ENCODE data around the gene C16orf46.

C16orf46 gene

GRCh38 chr16:81096715-81097208 lies 19.7 kb upstream of the C16orf46 start:
- DNase-seq (ENCODE audit: extremely low spot score), result no peak
- ChIA-PET POLR2A (no interaction called here), CTCF (interaction anchor here (0.7 kb wide), 1 partner anchor 61 kb away, joined by 3 read pairs; the partner anchor contains the start of gene ATMIN)
- no peak for TF ChIP-seq CTCF (IDR thresholded peaks at IDR 0.05; ENCODE audit: control extremely low read depth, extremely low read depth, low read depth, missing control alignments)

DNA sequence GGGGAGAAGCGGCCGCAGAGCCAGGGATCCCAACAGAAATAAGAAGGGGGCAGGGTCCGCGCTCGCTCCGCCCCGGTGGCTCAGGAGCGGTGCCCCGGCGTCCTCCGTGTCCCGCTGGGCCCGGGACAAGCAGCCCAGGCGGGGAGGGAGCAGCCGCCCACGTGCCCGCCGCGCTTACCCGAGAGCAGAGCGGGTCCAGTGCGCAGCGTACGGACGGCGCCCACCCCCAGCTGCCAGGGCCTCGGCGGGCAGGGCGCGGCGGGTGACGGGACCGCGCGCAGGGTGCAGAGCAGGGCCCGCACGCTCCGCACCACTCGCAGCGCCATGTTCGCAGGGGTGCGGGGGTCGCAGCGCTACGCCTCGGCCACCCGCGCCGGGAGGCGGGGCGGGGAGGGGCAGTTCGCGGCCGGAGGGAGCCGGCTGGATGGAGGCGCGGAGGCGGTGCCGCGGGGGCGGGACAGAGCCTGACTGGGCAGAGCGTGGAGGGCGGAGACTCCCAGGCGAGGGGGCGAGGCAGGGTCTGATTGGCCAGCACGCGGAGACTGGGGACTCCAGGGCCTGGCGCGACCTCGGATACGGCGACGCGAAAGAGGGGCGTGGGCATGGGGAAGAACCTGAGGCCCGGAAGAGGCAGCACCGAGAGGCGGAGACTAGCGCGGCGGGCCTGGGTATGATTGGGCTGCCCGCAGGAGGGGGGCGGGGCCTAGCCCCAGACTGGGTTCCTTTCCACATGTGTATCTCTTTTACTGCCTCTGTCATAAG lies 19.1 kb upstream of the C16orf46 start, which contains the start of gene GCSH:
TSS of gene GCSH (minus strand) at position 443 of the 762 bp plus-strand sequence. CDS start at position 326, 117 bp downstream.
- ChIA-PET CTCF (interaction anchor here (0.7 kb wide), 1 partner anchor 60 kb away, joined by 3 read pairs; the partner anchor contains the start of gene ATMIN), POLR2A (no interaction called here)
- no peak for TF ChIP-seq CTCF (IDR thresholded peaks at IDR 0.05; ENCODE audit: control extremely low read depth, extremely low read depth, low read depth, missing control alignments)
- DNase-seq (ENCODE audit: extremely low spot score), result peak; percentile 98

GRCh38 chr16:81095653-81095952 lies 18.6 kb upstream of the C16orf46 start:
- DNase-seq (ENCODE audit: extremely low spot score), result no peak
- CTCF ChIA-PET, result interaction anchor here (1.9 kb wide), 1 partner anchor 60 kb away, joined by 9 read pairs; the partner anchor contains the start of gene ATMIN
- POLR2A ChIA-PET, result no interaction called here
- no peak for TF ChIP-seq CTCF (IDR thresholded peaks at IDR 0.05; ENCODE audit: control extremely low read depth, extremely low read depth, low read depth, missing control alignments)

DNA sequence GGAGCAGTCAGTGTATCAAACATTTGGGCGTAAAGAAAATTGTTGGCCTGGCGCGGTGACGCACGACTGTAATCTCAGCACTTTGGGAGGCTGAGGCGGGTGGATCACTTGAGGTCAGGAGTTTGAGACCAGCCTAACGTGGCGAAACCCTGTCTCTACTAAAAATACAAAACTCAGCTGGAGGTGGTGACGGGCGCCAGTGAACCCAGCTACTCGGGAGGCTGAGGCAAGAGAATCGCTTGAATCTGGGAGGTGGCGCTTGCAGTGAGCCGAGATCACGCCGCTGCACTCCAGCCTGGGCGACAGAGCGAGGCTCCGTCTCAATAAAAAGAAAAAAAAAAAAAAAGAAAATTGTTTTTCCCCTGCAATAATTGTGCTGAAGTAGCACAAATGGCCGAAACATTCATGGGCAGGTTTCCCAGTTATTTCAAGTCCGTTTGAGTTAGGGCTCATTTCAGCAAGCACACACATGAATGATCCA lies 17.8 kb upstream of the C16orf46 start:
- DNase-seq (ENCODE audit: extremely low spot score), result no peak
- TF ChIP-seq CTCF (IDR thresholded peaks at IDR 0.05; ENCODE audit: control extremely low read depth, extremely low read depth, low read depth, missing control alignments), result no peak
- CTCF ChIA-PET, result interaction anchor here (0.9 to 1.9 kb wide), 2 partner anchors 18 to 59 kb away, joined by 4 to 9 read pairs; partner anchors contain the start of genes ATMIN and C16orf46
- POLR2A ChIA-PET, result no interaction called here

DNA sequence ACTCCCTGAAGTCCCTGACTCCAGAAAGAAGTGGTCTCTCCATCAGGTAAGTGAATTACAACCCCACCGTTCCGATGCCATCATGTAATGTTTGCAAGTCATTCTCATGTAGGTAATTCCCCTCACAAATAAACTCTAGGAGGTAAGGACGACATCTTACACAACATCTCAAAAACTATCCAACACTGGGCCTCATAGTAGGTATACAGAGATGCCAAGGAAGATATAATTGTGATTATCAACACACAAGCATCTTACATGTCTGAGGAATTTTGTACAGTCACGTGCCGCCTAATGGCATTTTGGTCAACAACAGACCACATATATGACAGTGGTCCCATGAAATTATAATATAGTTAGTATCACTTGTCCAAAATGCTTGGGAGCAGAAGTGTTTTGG lies 11.8 kb upstream of the C16orf46 start:
- POLR2A ChIA-PET, result no interaction called here

DNA sequence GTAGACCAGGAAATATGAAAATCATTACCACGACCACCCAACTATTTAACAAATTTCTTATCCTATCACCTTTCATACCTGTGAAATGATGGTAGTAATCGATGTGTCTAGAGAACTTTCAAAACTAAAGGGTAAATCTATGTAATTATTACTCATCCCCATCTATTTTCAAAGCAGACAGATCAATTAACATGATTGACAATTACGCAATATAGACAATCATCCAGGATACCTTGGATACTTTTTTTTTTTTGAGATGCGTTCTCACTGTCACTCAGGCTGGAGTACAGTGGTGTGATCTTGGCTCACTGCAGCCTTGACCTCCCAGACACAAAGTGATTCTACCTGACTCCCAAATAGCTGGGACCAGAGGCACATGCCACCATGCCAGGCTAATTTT lies 4.0 kb upstream of the C16orf46 start:
- CTCF ChIA-PET, result interaction anchor here (0.7 kb wide), 1 partner anchor 12 kb away, joined by 3 read pairs; no protein-coding TSS in a partner anchor
- POLR2A ChIA-PET, result no interaction called here
- TF ChIP-seq CTCF (IDR thresholded peaks at IDR 0.05; ENCODE audit: control extremely low read depth, extremely low read depth, low read depth, missing control alignments), result no peak

More for the DNA sequence above, 11.8 kb upstream of the C16orf46 start:
- CTCF ChIA-PET, result interaction anchor here (1.1 to 1.6 kb wide), 2 partner anchors 11 to 114 kb away, joined by 3 to 4 read pairs; no protein-coding TSS in a partner anchor
- no peak for TF ChIP-seq CTCF (IDR thresholded peaks at IDR 0.05; ENCODE audit: control extremely low read depth, extremely low read depth, low read depth, missing control alignments)
- DNase-seq (ENCODE audit: extremely low spot score), result no peak

More for the DNA sequence above, 4.0 kb upstream of the C16orf46 start:
- DNase-seq (ENCODE audit: extremely low spot score), result no peak

Measured in GM10248 (cell line).